GM23248 (cell line): ENCODE measurements around the gene TSPOAP1.

Experiments
- EZH2 ChIP-seq: fragments of 200-600 bp; sonication (generic); IDR thresholded peaks from 2 replicates; pipeline ENCODE4 v1.6.1; 2018; ENCODE audit warnings: antibody characterized with exemption, mild to moderate bottlenecking; ENCODE audit not compliant: insufficient read depth, poor library complexity, severe bottlenecking
- EZH2phosphoT487 ChIP-seq: fragments of 200-600 bp; sonication (generic); IDR thresholded peaks from 2 replicates; pipeline ENCODE4 v1.6.1; 2018; ENCODE audit warnings: antibody characterized with exemption, moderate library complexity, mild to moderate bottlenecking, low read depth; ENCODE audit not compliant: insufficient read depth

- no peak for TF ChIP-seq EZH2phosphoT487
- no peak for TF ChIP-seq EZH2
These were observed 13.9 kb downstream of the TSPOAP1 start for GRCh38 chr17:58314706-58315015.
